SJSA1 (cell line): Measurements from ENCODE around the gene TRIM71. TPM values are rescaled to one million over a fixed set of nuclear protein-coding genes. Genes with fewer than 3 reads are reported as not detected.
"Not testable (repeated sequence)": the region's sequence is repeated elsewhere in the genome, so short reads cannot be mapped to it uniquely, and the experiment has no call there.

Experiments used
- DNase-seq, 2 experiments: peaks; one replicate each; pipeline ENCODE4 v3.0.0-alpha.2; 2015 to 2020; ENCODE audit warnings: low spot score in 2 of 2, low read depth in 1 of 2
- H3K27ac ChIP-seq: fragments of 250-450 bp; sonication (Bioruptor Pico); 2 replicates; pipeline ENCODE4 v1.5.1; 2020; ENCODE audit warnings: mild to moderate bottlenecking, moderate library complexity
- H3K27me3 ChIP-seq: fragments of 250-450 bp; sonication (Bioruptor Pico); replicated peaks from 2 replicates; pipeline ENCODE4 v1.5.1; 2020; ENCODE audit warnings: mild to moderate bottlenecking, moderate library complexity
- H3K36me3 ChIP-seq: fragments of 250-450 bp; sonication (Bioruptor Pico); 2 replicates; pipeline ENCODE4 v1.5.1; 2020; ENCODE audit warnings: mild to moderate bottlenecking
- H3K4me1 ChIP-seq: fragments of 250-450 bp; sonication (Bioruptor Pico); replicated peaks from 2 replicates; pipeline ENCODE4 v1.6.1; 2021; ENCODE audit warnings: mild to moderate bottlenecking
- H3K4me3 ChIP-seq: fragments of 250-450 bp; sonication (Bioruptor Pico); 2 replicates; pipeline ENCODE4 v1.5.1; 2020; ENCODE audit warnings: mild to moderate bottlenecking
- H3K9me3 ChIP-seq: fragments of 250-450 bp; sonication (Bioruptor Pico); replicated peaks from 2 replicates; pipeline ENCODE4 v1.5.1; 2020; ENCODE audit warnings: mild to moderate bottlenecking
- total RNA-seq: library from RNA; depleted of rRNA; stranded (reverse); fragments of >200 nt; shearing (Covaris generic); gene quantifications from 2 replicates; pipeline ENCODE4 v1.2.3, GENCODE V29; 2014

Gene TRIM71
- total RNA-seq, 1 experiment from 2014 or later: under 0.01 TPM

DNA sequence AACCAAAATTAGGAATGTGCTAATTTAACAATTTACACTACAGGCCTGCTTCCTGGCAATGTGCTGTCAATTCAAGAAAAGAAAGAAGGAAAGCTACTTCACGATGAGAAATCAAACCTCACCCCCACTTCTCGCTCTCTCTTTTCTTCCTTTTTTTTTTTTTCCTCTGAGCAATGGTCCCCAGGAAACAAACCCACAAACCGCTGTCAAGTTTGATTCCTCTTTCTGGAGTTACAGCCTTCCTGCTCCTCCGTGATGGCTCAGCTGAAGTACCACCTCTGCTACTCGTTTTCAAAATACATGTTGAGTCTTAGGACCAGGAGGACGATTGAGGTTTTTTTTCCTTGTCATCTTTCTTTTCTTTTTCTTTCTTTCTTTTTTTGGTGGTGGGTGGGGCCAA is 3.4 kb upstream of the TRIM71 start:
- Histone ChIP-seq H3K36me3 (no peaks in the 10 kb centered on the region), H3K9me3 (peaks cover 18% of the 10 kb centered on the region), H3K4me3 (no peak overlapping the region), H3K27ac (no peak overlapping the region), H3K27me3 (peaks cover 42% of the 10 kb centered on the region), H3K4me1 (peaks cover 18% of the 10 kb centered on the region)
- no peak for DNase-seq

DNA sequence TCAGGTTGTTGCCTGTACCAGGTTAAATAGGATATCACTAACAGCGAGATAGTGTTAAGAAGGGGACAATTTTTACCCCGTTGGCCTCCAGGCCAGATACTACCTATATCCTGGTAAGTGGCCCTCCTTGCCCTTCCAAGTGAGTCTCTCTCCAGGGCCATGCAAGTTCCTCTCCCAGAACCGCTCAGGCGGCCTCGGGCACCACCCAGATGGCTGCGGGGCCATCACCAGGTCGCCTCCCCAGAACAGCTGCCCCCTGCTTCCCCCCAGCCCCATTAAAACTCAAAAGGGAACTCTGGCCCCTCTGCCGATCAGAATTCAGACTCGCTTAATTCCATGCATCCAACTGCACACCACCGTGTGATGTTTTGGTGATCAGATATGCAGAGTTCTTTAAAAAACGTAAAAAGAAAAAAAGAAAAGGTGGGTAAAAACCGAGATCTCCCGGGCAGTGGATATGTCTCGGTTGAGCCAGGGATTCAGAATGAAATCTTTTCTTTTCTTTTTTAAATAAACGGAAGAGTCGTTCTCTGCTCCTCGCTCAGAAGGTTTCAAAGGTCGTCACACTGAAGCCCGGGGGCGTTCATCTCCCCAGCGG is 1.9 kb upstream of the TRIM71 start:
- no peak for DNase-seq
- peaks cover 52% of the 10 kb centered on the region for H3K27me3 ChIP-seq
- no peak overlapping the region for H3K4me3 ChIP-seq
- peaks cover 18% of the 10 kb centered on the region for H3K9me3 ChIP-seq
- no peak overlapping the region for H3K27ac ChIP-seq
- peaks cover 18% of the 10 kb centered on the region for H3K4me1 ChIP-seq
- no peaks in the 10 kb centered on the region for H3K36me3 ChIP-seq

DNA sequence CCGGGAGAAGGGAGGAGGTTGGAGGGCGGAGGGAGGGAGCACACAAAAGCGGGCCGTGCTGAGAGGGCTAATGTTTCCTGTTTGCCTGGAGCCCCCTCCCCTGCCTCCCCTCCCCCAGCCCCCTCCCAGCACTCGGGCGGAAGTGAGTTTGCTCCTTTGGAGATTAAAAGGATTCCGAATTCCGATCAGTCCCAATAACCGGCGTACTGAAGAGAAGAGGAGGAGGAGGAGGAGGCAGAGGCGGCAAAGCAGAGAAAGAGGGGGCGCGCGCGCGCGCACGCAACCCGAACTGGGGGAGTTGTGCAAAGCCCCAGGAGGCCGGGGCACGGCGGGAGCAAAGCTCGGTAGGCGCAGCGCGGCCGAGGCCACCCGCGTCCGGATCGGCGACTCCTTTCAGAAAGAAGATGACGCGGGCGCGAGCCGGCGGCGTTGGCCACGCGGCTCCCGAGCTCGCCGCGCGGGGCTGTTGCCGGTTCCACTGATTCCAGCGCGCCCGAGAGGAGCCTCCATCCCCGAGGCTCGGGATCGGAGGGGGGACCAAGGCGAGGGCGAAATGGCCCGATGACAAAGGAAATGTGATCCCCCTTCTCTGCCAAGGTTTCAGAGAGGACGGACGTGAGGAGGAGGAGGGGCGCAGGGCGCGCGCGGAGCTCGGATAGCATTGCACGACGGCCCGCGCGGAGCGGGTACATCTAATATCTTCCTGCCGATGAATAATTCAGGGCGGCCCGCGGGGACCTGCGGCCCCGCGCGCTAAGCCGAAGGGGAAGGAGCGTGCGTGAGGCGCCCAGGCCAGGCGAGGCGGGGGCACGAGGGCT is 1.1 kb upstream of the TRIM71 start:
- H3K9me3 ChIP-seq: peaks cover 18% of the 10 kb centered on the region
- H3K36me3 ChIP-seq: no peaks in the 10 kb centered on the region
- no peak overlapping the region for H3K27ac ChIP-seq
- peak in 1 of 2 experiments; percentile 33 for DNase-seq
- peaks cover 52% of the 10 kb centered on the region for H3K27me3 ChIP-seq
- H3K4me1 ChIP-seq: peaks cover 18% of the 10 kb centered on the region
- H3K4me3 ChIP-seq: peak overlapping the region; percentile 29

DNA sequence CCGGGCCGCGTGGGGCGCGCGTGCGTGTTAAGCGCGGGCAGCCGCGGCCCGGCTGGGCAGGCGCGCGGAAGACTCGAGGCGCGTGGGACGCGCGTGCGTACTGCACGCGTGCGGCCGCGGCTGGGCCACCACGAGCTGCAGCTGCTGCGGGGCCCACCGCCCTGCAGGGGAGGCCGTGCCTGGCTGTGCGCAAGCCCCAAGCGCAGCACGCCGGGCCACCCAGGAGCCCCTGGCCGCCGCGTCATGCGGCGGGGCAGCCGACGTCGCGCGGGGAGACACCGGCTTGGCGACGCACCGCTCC is 590 bp upstream of the TRIM71 start:
- H3K4me1 ChIP-seq: peaks cover 18% of the 10 kb centered on the region
- DNase-seq: no peak
- H3K36me3 ChIP-seq: no peaks in the 10 kb centered on the region
- no peak overlapping the region for H3K27ac ChIP-seq
- peaks cover 18% of the 10 kb centered on the region for H3K9me3 ChIP-seq
- H3K27me3 ChIP-seq: peaks cover 52% of the 10 kb centered on the region
- H3K4me3 ChIP-seq: peak overlapping the region; percentile 29

DNA sequence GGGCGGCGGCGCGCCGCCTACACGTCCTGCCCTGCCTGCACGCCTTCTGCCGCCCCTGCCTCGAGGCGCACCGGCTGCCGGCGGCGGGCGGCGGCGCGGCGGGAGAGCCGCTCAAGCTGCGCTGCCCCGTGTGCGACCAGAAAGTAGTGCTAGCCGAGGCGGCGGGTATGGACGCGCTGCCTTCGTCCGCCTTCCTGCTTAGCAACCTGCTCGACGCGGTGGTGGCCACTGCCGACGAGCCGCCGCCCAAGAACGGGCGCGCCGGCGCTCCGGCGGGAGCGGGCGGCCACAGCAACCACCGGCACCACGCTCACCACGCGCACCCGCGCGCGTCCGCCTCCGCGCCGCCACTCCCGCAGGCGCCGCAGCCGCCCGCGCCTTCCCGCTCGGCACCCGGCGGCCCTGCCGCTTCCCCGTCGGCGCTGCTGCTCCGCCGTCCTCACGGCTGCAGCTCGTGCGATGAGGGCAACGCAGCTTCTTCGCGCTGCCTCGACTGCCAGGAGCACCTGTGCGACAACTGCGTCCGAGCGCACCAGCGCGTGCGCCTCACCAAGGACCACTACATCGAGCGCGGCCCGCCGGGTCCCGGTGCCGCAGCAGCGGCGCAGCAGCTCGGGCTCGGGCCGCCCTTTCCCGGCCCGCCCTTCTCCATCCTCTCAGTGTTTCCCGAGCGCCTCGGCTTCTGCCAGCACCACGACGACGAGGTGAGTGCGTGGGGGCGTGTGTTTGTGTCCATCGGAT is 602 bp downstream of the TRIM71 start:
- Histone ChIP-seq H3K27me3 (peaks cover 52% of the 10 kb centered on the region), H3K4me1 (peaks cover 18% of the 10 kb centered on the region), H3K27ac (no peak overlapping the region), H3K36me3 (no peaks in the 10 kb centered on the region), H3K9me3 (peaks cover 18% of the 10 kb centered on the region), H3K4me3 (no peak overlapping the region)
- DNase-seq: no peak

DNA sequence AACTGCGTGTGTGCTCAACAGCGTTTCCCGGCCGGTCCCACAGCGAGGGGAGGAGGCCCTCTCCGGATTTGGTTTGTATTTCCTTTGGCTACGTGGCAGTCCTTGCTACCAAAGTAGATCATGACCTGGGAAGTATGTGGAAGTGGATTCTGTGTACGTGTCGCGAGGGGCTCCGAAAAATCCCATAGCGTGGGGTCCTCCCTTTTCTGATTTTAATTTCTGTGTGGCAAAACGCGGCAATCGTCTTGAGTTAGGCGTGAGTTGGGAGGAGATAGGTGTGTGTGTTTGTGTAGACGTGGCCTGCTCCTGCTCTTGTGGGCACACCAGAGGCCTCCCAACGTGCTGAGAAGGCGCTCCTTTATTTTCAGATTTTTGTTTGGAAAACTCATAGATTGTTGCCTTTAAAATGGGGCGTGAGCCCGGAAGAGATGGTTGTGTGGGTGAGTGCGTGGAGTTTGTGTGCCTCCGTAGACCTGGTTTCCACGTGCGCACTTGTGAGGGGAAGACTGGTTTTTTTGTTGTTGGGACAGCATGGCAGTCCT is 1.2 kb downstream of the TRIM71 start:
- Histone ChIP-seq H3K4me3 (no peak overlapping the region), H3K27ac (no peak overlapping the region), H3K9me3 (peaks cover 18% of the 10 kb centered on the region), H3K27me3 (peaks cover 52% of the 10 kb centered on the region), H3K36me3 (no peaks in the 10 kb centered on the region), H3K4me1 (peaks cover 18% of the 10 kb centered on the region)
- no peak for DNase-seq

DNA sequence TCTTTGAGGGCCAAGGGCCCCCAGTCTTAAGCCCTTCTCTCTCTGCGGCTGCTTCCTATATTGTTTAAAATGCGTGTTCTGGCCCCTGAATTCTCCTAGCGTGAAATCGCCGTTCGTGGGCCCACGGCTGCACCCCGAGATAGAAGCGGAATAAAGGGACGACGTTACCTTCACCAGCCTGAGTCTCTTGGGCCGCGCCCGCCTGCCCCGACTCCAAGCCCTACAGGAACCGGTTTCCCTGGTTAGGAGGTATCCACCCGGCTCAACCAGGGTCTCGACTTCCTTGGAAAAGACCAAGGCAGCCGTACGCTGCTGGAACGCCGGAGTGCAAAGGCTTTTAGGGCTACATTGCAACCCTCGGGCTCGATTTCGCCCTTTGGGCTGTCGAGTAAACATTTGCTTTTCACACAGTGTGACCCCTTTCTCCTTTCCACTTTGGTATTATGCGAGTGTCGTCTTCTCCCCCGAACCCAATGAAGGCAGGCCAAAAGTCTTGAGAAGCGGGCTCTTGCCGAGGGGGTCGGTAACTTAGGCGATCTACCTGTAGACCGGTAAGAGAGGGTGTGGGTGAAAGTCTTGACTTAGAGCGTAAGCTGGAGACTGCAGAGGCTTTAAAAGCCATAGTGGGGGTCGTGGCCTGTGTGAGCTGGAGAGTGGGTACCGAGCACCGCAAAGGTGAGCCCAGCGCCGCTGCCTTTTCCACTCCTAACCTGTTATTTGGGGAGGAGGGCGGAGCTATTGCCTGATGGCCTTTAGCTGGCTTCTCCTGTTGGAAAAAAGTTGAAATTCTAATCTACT is 2.0 kb downstream of the TRIM71 start:
- Histone ChIP-seq H3K4me1 (peaks cover 18% of the 10 kb centered on the region), H3K4me3 (no peak overlapping the region), H3K27ac (no peak overlapping the region), H3K36me3 (no peaks in the 10 kb centered on the region), H3K27me3 (peaks cover 52% of the 10 kb centered on the region), H3K9me3 (peaks cover 18% of the 10 kb centered on the region)
- DNase-seq: no peak

DNA sequence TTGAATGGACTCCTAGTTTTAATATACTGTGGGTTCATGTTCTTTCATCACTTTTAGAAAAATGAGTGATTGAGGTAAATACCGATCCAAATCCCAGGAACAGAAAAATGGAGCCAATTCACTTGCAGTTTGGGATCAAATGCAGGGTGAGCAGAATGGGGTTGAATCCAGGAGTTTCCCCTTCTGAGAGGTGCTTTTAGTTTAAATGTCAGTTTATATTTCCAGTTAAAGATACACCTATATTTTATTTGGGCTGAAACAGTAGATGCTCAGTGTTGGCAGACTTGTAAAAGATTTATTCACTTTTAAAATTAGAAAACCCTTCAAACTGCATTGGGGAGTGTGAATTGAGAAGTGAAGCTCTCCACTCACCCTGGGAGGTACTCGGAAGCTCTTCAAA is 2.6 kb downstream of the TRIM71 start:
- H3K27me3 ChIP-seq: peaks cover 46% of the 10 kb centered on the region
- DNase-seq: no peak
- no peak overlapping the region for H3K4me3 ChIP-seq
- H3K9me3 ChIP-seq: peaks cover 18% of the 10 kb centered on the region
- no peak overlapping the region for H3K27ac ChIP-seq
- H3K4me1 ChIP-seq: peaks cover 18% of the 10 kb centered on the region
- no peaks in the 10 kb centered on the region for H3K36me3 ChIP-seq

DNA sequence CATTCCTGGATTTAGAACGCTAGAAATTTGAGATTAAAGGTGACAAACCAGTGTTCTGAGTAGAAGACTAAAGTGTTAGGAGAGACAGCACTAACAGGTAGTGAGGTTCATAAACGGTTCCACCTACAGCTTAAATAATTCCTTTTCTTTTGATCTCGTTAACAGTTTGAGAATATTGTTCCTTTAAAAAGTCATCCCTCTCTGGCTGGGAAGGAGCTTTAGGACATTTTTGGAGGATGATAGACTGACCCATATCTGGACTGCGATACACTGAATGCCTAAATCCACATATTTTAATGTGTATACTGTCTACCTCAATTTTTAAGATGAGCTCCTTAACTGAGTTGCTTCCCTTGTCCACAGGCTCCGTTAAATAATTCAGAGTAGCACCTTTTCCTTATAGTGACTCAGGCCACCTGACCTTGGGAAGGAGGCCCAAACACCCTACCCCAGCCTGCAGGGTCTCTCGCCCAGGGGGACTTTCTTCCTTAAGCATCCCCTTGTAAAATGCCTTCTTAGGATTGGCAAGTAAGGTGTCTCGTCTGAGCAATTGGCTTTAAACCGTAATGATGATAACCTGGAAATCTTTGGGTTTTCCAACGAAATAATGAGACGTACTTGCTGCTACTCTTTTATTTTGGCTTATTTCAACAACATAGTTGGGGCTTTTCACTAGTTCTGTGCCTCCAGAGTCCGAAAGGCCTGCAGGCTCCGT is 3.3 kb downstream of the TRIM71 start:
- no peaks in the 10 kb centered on the region for H3K36me3 ChIP-seq
- H3K9me3 ChIP-seq: peaks cover 18% of the 10 kb centered on the region
- no peak for DNase-seq
- H3K4me3 ChIP-seq: no peak overlapping the region
- H3K27ac ChIP-seq: no peak overlapping the region
- H3K4me1 ChIP-seq: peaks cover 18% of the 10 kb centered on the region
- H3K27me3 ChIP-seq: peaks cover 39% of the 10 kb centered on the region

DNA sequence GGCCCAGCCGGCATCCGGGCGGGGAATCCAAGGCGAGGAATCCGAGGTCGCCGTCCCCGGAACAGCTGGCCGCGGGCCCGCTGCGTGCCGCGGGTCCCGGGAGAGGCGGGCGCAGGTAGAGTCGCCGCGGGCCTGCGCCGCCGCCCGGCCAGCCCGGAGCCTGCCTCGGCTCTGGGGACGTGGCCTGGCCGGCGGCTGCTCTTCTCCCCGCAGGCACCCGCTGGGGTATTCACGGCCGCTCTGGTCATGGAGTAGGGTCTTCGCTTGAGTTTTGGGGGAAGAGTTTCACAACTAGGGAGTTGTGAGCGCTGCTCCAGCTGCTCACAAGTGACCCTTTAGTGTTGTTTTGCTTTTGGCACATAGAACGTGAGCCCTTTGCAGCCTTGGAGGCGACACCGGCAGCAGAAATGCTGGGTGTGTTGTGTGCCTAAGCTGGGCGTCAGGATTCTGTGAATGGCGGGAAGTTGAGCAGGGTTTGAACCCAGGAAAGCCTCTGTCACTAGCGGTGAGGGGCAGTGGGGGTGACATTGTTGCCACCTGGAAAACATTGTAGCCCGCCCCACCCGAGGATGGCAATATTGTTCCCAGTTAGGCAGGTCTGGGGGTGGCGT is 4.0 kb downstream of the TRIM71 start:
- peaks cover 34% of the 10 kb centered on the region for H3K27me3 ChIP-seq
- H3K4me3 ChIP-seq: no peak overlapping the region
- peaks cover 18% of the 10 kb centered on the region for H3K9me3 ChIP-seq
- H3K27ac ChIP-seq: no peak overlapping the region
- peaks cover 14% of the 10 kb centered on the region for H3K4me1 ChIP-seq
- H3K36me3 ChIP-seq: no peaks in the 10 kb centered on the region
- no peak for DNase-seq

DNA sequence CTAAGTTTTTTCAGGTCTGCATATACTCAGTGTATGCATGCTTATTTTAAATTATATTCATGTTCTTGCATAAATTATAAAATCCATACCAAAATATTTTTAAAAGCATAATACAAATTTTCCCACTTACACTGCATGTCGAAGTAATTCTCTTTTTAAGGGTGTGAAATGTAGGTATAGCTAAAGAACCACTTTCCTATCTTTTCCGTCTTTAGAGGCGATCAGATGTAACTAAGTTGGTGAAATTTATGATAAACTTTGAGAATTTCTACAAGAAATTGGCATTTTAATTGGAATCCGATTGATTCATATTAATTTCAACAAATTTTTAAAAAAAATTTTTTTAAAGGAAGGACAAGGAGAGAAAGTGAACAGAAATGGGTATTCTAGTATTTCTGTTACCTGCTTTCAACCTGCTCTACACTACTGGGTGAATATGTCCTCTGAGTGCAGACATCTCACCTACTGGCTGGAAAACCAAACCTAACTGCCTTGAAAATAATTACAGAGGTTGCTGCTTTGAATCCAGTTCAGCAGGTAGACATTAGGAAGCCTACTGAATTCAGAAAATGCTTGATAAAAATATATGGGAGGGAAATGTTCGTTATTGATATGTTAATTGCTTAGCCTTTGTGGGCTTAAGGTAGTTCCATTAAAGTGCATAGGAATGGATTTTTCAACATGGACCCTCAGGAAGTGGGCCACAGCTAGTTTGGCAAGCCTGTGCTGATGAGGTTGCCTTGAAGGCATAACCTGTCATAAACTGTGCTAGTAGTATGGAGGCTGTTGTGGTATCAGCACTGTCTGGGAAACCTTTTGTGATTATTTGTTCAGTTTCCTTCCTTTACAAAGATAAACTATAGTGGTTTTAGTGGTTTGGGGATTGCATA is 5.1 kb downstream of the TRIM71 start:
- no peak overlapping the region for H3K4me3 ChIP-seq
- H3K27me3 ChIP-seq: peaks cover 24% of the 10 kb centered on the region
- H3K36me3 ChIP-seq: no peaks in the 10 kb centered on the region
- DNase-seq: no peak
- H3K4me1 ChIP-seq: peaks cover 4% of the 10 kb centered on the region
- H3K9me3 ChIP-seq: peaks cover 9% of the 10 kb centered on the region
- H3K27ac ChIP-seq: no peak overlapping the region

DNA sequence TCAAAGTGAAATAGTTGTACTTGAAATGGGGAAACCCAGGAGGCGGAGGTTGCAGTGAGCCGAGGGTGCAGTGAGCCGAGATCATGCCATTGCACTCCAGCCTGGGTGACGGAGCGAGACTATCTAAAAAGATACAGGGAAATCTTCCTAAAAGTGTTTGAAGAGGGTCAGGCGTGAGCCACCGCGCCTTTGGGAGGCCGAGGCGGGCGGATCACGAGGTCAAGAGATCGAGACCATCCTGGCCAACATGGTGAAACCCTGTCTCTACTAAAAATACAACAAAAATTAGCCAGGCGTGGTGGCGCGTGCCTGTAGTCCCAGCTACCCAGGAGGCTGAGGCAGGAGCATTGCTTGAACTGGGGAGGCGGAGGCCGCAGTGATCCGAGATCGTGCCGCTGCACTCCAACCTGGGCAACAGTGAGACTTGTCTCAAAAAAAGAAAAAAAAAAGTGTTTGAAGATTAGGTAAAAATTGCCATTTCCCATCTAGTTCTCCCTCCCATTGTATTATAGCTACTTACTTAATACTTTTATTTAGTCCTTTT is 5.9 kb downstream of the TRIM71 start:
- not testable (repeated sequence) for H3K4me1 ChIP-seq, H3K9me3 ChIP-seq, H3K4me3 ChIP-seq, DNase-seq, H3K36me3 ChIP-seq, H3K27ac ChIP-seq
- peaks cover 17% of the 10 kb centered on the region for H3K27me3 ChIP-seq
